ENCODE data around the gene ARHGAP10. TPM values are rescaled to one million over a fixed set of nuclear protein-coding genes. Genes with fewer than 3 reads are reported as not detected.

The ARHGAP10 gene
- total RNA-seq, 6 experiments from 2014 or later = 5.5 to 13.3 (median 10.4) TPM

DNA sequence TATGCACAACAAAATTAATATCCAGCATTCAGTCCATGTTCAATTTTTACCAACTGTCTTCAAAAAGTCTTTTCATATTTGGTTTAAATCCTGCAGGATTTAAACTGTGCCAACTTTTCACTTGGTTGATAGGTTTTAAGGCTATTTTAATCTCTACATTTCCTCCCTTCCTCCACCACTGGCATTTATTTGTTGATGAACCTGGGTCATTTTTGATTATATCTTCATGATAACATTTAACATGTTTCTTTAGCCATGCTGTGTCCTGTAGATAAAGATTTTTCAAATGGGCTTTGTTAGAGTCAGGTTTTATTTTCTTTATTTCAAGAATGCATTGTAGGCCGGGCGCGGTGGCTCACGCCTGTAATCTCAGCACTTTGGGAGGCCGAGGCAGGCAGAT is 216.4 kb downstream of the ARHGAP10 start:
- Histone ChIP-seq H3K27ac (no peak overlapping the region), H3K4me1 (peaks cover 0 to 8% (median 0%) of the 10 kb centered on the region in 4 donors), H3K9me3 (no peaks in the 10 kb centered on the region), H3K36me3 (no peaks in the 10 kb centered on the region), H3K4me3 (no peak overlapping the region), H3K27me3 (no peaks in the 10 kb centered on the region)
- no peak for DNase-seq
- 92% methylated on average over 5 of the region's 5 CpGs for WGBS (ENCODE audit: insufficient coverage, low coverage, low lambda C conversion rate, missing lambda C conversion rate)
- ATAC-seq = no peak
- intact Hi-C loops (cut with DNase I) = no loop called here
- TF ChIP-seq, protein P1, sequence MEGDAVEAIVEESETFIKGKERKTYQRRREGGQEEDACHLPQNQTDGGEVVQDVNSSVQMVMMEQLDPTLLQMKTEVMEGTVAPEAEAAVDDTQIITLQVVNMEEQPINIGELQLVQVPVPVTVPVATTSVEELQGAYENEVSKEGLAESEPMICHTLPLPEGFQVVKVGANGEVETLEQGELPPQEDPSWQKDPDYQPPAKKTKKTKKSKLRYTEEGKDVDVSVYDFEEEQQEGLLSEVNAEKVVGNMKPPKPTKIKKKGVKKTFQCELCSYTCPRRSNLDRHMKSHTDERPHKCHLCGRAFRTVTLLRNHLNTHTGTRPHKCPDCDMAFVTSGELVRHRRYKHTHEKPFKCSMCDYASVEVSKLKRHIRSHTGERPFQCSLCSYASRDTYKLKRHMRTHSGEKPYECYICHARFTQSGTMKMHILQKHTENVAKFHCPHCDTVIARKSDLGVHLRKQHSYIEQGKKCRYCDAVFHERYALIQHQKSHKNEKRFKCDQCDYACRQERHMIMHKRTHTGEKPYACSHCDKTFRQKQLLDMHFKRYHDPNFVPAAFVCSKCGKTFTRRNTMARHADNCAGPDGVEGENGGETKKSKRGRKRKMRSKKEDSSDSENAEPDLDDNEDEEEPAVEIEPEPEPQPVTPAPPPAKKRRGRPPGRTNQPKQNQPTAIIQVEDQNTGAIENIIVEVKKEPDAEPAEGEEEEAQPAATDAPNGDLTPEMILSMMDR (IDR thresholded peaks at IDR 0.05) = no peak
- no peak for TF ChIP-seq POLR2A (IDR thresholded peaks at IDR 0.05)

DNA sequence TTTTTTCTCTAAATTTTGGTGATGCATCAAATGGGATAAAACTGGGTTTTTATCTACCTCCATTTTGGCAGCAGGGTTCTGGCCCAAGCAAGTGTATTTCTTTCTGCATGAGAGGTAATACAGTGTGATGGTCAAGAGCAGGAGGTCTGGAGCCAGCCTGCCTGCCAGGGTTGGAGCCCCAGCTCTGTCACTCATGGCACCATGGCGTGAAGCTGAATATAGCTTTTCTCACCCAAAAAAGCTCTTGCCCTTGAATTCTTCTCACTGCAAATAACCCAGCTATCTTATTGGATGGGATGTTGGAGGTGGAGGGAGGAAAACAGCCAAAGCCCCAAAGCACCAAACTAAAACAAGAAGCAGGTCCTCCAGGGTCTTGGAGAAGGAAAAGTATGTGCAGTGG is 218.4 kb downstream of the ARHGAP10 start:
- Histone ChIP-seq H3K4me3 (no peak overlapping the region), H3K27ac (no peak overlapping the region), H3K36me3 (no peaks in the 10 kb centered on the region), H3K4me1 (no peaks in the 10 kb centered on the region), H3K9me3 (no peaks in the 10 kb centered on the region), H3K27me3 (no peaks in the 10 kb centered on the region)
- DNase-seq (no peak), ATAC-seq (no peak)
- WGBS (ENCODE audit: insufficient coverage, low coverage, low lambda C conversion rate, missing lambda C conversion rate) = no CpG with 5 or more reads among the region's 1 CpG
- TF ChIP-seq, protein P1 (IDR thresholded peaks at IDR 0.05) = no peak
- TF ChIP-seq POLR2A (IDR thresholded peaks at IDR 0.05) = no peak
- intact Hi-C loops (cut with DNase I) = no loop called here

DNA sequence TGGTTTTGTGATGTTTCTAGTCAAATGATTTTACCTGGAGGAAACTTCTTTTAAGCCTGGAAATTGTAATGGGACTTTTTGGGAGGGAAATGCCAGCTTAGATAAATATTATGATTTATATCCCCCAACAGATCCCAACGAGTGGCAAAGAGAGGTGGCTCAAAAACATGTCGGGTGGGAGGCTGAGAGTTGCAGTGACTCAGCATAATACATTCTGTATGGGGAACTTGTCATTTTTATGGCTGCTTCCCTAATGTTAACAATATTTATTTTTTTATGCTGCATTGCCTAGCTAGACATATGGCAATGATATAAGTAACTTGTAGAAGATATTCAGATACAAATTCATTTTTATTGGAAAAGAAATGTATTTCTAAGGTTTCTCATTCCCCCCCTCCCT is 219.0 kb downstream of the ARHGAP10 start:
- 50% methylated on average over 2 of the region's 2 CpGs for WGBS (ENCODE audit: insufficient coverage, low coverage, low lambda C conversion rate, missing lambda C conversion rate)
- Histone ChIP-seq H3K36me3 (no peaks in the 10 kb centered on the region), H3K9me3 (no peaks in the 10 kb centered on the region), H3K4me3 (no peak overlapping the region), H3K4me1 (no peaks in the 10 kb centered on the region), H3K27me3 (no peaks in the 10 kb centered on the region), H3K27ac (no peak overlapping the region)
- ATAC-seq (no peak), DNase-seq (no peak)
- TF ChIP-seq, protein P1 (IDR thresholded peaks at IDR 0.05) = no peak
- TF ChIP-seq POLR2A (IDR thresholded peaks at IDR 0.05) = no peak
- intact Hi-C loops (cut with DNase I) = no loop called here

DNA sequence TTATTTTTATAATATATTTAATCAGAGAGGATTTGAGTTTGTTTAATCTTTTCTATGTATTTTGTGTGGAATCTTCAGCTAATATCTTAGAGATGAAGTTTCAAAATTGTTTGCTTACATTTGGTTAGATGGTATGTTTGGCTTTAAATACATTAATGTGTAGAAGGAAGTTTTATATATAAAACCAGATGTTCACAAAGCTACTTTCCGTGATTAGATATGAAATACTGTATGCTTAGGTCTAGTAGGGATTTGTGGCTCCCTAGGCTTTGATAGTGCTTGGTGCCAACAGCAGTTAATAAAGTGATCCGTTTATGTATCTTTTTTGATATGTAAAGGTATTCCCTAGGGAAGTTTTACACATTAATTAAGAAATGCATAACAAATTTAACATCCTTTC is 223.0 kb downstream of the ARHGAP10 start:
- Histone ChIP-seq H3K27me3 (no peaks in the 10 kb centered on the region), H3K4me1 (no peaks in the 10 kb centered on the region), H3K4me3 (no peak overlapping the region), H3K27ac (no peak overlapping the region), H3K36me3 (no peaks in the 10 kb centered on the region), H3K9me3 (no peaks in the 10 kb centered on the region)
- intact Hi-C loops (cut with DNase I) = no loop called here
- ATAC-seq (no peak), DNase-seq (no peak)
- WGBS (ENCODE audit: insufficient coverage, low coverage, low lambda C conversion rate, missing lambda C conversion rate) = 70% methylated on average over 2 of the region's 2 CpGs
- TF ChIP-seq, protein P1 (IDR thresholded peaks at IDR 0.05) = no peak
- no peak for TF ChIP-seq POLR2A (IDR thresholded peaks at IDR 0.05)

Data from right lobe of liver (tissue), 6 donors.